Heart right ventricle (tissue), 16 donors: ENCODE results near the gene INPP5A. TPM values are rescaled to one million over a fixed set of nuclear protein-coding genes. Genes with fewer than 3 reads are reported as not detected.

ENCODE experiments used
- ATAC-seq, 8 donors: fragments of 200-7000 bp; cut with Tn5 transposase; one replicate each; pipeline ENCODE4 v1.9.1; 2020; ENCODE audit warnings: mild to moderate bottlenecking in 8 of 8, moderate library complexity in 8 of 8, moderate number of reproducible peaks in 1 of 8
- DNase-seq, 2 donors: peaks; one replicate each; pipeline ENCODE4 v3.0.0-alpha.2; 2020
- H3K27ac ChIP-seq, 10 donors: fragments of 200-600 bp; sonication (generic) in 2 of 10; one replicate each; pipeline versions ENCODE4 v1.5.0 to v1.8.0; 2020 to 2022; ENCODE audit warnings: mild to moderate bottlenecking in 3 of 10
- H3K27me3 ChIP-seq, 7 donors: fragments of 200-600 bp; one replicate each; pipeline ENCODE4 v1.8.0; 2021 to 2022; ENCODE audit warnings: mild to moderate bottlenecking in 2 of 7
- H3K36me3 ChIP-seq, 9 donors: fragments of 200-600 bp; sonication (generic) in 1 of 9; one replicate each; pipeline versions ENCODE4 v1.5.0 to v1.8.0; 2020 to 2022; ENCODE audit warnings: mild to moderate bottlenecking in 2 of 9
- H3K4me1 ChIP-seq, 9 donors: fragments of 200-600 bp; sonication (generic) in 1 of 9; one replicate each; pipeline versions ENCODE4 v1.5.0 to v1.8.0; 2020 to 2022; ENCODE audit warnings: mild to moderate bottlenecking in 4 of 9
- H3K4me3 ChIP-seq, 10 donors: fragments of 200-600 bp; sonication (generic) in 2 of 10; one replicate each; pipeline versions ENCODE4 v1.5.0 to v1.8.0; 2020 to 2022; ENCODE audit warnings: mild to moderate bottlenecking in 7 of 10, moderate library complexity in 2 of 10
- H3K9me3 ChIP-seq, 11 donors: fragments of 200-600 bp in 10 of 11; sonication (generic) in 2 of 11; one replicate each; pipeline versions ENCODE4 v1.5.0 to v1.8.0; 2013 to 2022; ENCODE audit warnings: mild to moderate bottlenecking in 2 of 11, control low read depth in 1 of 11, moderate library complexity in 1 of 11
- WGBS, 2 donors: extraction: QIAGEN DNeasy Blood & Tissue Kit; methylation state at CpG; one replicate each; pipeline ENCODE4 v1.1.7; 2013; ENCODE audit warnings: inconsistent platforms in 1 of 2; 5-methylcytosine and 5-hydroxymethylcytosine counted together
- intact Hi-C, 10 donors: fragments of 100-400 bp; cut with DNase I; formaldehyde crosslinking; loops; one replicate each; pipeline versions ENCODE4 v1.11.1 to v1.14.2; 2022
- polyA plus RNA-seq, 2 donors: library from polyadenylated mRNA; stranded (reverse); fragments of 200-250 nt; gene quantifications; one replicate each; pipeline ENCODE4 v1.2.3, GENCODE V29; 2013
- total RNA-seq, 10 donors: library from RNA; stranded (reverse); fragmentation: NEBNext Ultra II Directional in 3 of 10; extraction: Animal tissue kit (Norgen Biotek cat#: 25700) in 3 of 10; gene quantifications; one replicate each; pipeline versions ENCODE4 v1.2.1 to v1.2.4, GENCODE V29; 2021 to 2023
- TF ChIP-seq, protein P1 (sequence below), 9 donors: fragments of 200-600 bp; sonication (generic) in 2 of 9; IDR thresholded peaks; one replicate each; pipeline versions ENCODE4 v1.5.0 to v1.8.0; 2021 to 2022; ENCODE audit warnings: antibody characterized with exemption in 9 of 9, mild to moderate bottlenecking in 5 of 9, moderate library complexity in 1 of 9
- donor health status: Arrhythmogenic right ventricular cardiomyopathy.
- donor health status: ischemic (EF 13 %, LVEDD 7.1; RV severe dilation, severe dysfunction).
- donor health status: healthy with polysubstance abuse.
- donor health status: DM: no; HTN: yes; CAD: no.
- donor health status: DM: no; HTN: no; CAD: no.
- donor health status: ischemic (EF 25% LVEDD 6.9; RV normal size, moderate dysfunction).
- donor health status: ischemic (EF 25% LVEDD 5.7; RV mildly dilated, moderate dysfunction).
- donor health status: healthy.
- donor health status: DM: yes; HTN: yes; CAD: no.
- donor health status: Ischemic cardiomyopathy.
- donor health status: ischemic (EF 35%, LVEDD 5.7; RV mildly dilated, moderate dysfunction).
- donor health status: nonischemic (EF 11% LVEDD 7.7; RV severe dilation, severe dysfunction).
- donor health status: DM: yes; HTN: yes; CAD: no.
- donor health status: PGD.
- donor health status: ischemic (EF 29% LVEDD 5.4; RV normal size, mild dysfunction).
- donor health status: nonischemic (EF 23%, LVEDD 6.1; RV moderate dilation, normal function).

Gene INPP5A
- total and polyA plus RNA-seq, 12 donors = 30.4 to 122 (median 106) TPM

DNA sequence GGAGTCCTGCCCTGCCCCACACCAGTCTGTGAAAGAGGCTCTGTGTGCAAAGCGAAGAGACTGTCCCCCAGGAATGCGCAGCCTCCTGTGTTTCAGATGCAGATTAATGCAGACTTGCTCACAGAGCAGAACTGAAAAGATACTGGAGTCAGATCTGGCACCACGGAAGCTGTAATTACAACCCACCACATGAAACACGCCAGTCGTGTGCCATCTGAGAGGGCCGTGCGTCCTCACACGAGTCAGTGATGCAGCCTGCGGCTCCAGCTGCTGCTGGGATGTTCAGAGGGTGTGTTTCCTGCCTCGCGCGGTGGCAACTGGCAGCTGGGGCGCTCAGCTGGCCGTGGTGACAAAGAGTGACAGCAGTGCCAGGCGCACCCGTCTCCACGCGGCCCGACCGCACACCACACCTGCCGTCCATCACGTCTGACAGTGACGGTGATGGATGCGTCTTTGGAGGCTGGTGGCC lies 198.4 kb downstream of the INPP5A start:
- H3K4me1 ChIP-seq = peaks cover 0 to 23% (median 11%) of the 10 kb centered on the region in 9 donors
- TF ChIP-seq, protein P1, sequence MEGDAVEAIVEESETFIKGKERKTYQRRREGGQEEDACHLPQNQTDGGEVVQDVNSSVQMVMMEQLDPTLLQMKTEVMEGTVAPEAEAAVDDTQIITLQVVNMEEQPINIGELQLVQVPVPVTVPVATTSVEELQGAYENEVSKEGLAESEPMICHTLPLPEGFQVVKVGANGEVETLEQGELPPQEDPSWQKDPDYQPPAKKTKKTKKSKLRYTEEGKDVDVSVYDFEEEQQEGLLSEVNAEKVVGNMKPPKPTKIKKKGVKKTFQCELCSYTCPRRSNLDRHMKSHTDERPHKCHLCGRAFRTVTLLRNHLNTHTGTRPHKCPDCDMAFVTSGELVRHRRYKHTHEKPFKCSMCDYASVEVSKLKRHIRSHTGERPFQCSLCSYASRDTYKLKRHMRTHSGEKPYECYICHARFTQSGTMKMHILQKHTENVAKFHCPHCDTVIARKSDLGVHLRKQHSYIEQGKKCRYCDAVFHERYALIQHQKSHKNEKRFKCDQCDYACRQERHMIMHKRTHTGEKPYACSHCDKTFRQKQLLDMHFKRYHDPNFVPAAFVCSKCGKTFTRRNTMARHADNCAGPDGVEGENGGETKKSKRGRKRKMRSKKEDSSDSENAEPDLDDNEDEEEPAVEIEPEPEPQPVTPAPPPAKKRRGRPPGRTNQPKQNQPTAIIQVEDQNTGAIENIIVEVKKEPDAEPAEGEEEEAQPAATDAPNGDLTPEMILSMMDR (IDR thresholded peaks at IDR 0.05) = no peak
- ATAC-seq = no peak
- no peak overlapping the region for H3K27ac ChIP-seq
- H3K4me3 ChIP-seq = no peak overlapping the region
- WGBS, 2 donors = 96% methylated on average over 24 of the region's 24 CpGs
- H3K9me3 ChIP-seq = no peaks in the 10 kb centered on the region
- H3K27me3 ChIP-seq = no peaks in the 10 kb centered on the region
- intact Hi-C loops = loop anchor here in 1 of 10 donors (5.0 kb wide), 1 partner anchor 79 kb away; no protein-coding TSS in a partner anchor
- H3K36me3 ChIP-seq = peaks cover 0 to 49% (median 0%) of the 10 kb centered on the region in 9 donors
- no peak for DNase-seq

DNA sequence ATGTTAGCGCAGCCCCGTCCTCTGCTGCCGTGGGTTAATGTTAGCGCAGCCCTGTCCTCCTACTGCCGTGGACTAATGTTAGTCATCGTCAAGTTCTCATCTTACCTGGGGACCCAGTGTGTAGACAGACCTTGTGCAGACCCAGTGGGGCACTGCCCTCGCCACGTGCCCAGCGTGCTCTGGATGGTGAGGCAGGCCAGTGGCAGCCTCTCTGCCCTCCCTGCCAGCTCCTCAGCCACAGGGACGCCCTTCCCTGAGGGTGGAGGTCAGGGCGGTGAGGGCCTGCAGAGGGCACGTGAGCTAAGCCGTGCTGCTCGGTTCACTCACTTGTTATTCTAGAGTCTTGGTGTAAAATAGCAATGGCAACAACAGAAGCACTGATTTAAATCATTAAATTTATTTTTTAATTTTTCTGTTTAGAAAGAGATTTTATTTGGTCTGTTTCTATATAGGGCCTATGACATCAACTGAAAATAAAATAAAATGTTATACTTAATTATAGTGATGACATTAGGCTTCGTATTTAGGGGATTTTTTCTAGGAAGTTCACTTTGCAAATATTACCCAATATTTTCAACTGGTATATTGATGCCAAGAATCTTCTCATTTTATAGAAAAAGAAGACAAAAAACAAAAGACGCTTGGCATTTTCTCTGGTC lies 199.9 kb downstream of the INPP5A start:
- ATAC-seq (peak; percentile 70 to 93 (median 88)), DNase-seq (peak; percentile 35 to 69)
- intact Hi-C loops = loop anchor here in 1 of 10 donors (5.0 kb wide), 1 partner anchor 80 kb away; no protein-coding TSS in a partner anchor
- H3K27me3 ChIP-seq = no peaks in the 10 kb centered on the region
- 71 to 77% methylated on average over 16 of the region's 16 CpGs for WGBS, 2 donors
- H3K27ac ChIP-seq = peak overlapping the region in 8 of 10 donors; percentile 10 to 67 (median 48)
- peaks cover 0 to 51% (median 0%) of the 10 kb centered on the region in 9 donors for H3K36me3 ChIP-seq
- H3K4me3 ChIP-seq = no peak overlapping the region
- H3K9me3 ChIP-seq = no peaks in the 10 kb centered on the region
- peaks cover 0 to 23% (median 11%) of the 10 kb centered on the region in 9 donors for H3K4me1 ChIP-seq
- TF ChIP-seq, protein P1 (IDR thresholded peaks at IDR 0.05) = no peak

DNA sequence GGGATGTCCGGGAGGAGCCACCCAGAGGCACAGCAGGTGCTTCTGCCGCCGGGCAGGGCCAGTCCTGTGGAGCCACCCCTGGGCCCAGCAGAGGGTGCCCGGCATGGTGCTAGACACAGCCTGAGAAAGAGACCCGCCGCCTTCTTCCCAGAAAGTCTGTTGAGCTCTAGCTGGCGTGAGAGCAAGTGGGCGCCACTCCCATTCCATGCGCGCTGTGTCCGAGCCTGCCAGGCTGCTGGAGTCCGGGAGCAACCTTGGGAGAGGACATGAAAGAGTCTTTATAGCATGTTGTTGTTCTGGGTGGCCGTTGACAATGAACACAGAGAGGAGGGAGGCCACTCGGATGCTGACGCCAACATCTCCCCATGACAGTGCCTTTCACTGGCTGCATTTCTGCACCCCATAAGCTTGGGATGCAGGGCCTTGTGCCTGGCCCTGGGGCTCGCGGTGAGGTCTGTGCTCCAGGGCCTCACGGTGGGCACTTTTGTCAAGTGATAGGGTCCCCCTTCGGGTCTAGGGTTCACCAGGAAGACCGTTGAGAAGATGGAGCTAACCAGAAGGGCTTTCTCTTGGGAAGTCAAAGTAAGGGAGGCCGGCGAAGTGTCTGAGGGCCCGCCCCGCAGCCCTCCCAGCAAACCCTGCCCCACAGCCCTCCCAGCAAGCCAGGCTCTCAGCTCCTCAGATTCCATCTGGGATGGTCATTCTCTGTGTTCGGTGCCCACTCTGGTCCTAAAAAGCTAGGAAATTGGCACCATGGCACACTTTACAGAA lies 201.1 kb downstream of the INPP5A start:
- Histone ChIP-seq H3K9me3 (no peaks in the 10 kb centered on the region), H3K27me3 (no peaks in the 10 kb centered on the region), H3K36me3 (peaks cover 0 to 50% (median 0%) of the 10 kb centered on the region in 9 donors), H3K27ac (peak overlapping the region in 7 of 10 donors; percentile 15 to 67 (median 48)), H3K4me3 (no peak overlapping the region), H3K4me1 (peaks cover 0 to 23% (median 11%) of the 10 kb centered on the region in 9 donors)
- TF ChIP-seq, protein P1 (IDR thresholded peaks at IDR 0.05) = no peak
- ATAC-seq (peak in 7 of 8 donors; percentile 26 to 82 (median 46)), DNase-seq (peak in 1 of 2 donors; percentile 40)
- intact Hi-C loops = loop anchor here in 1 of 10 donors (5.0 kb wide), 1 partner anchor 81 kb away; no protein-coding TSS in a partner anchor
- 88 to 89% methylated on average over 25 of the region's 25 CpGs for WGBS, 2 donors

DNA sequence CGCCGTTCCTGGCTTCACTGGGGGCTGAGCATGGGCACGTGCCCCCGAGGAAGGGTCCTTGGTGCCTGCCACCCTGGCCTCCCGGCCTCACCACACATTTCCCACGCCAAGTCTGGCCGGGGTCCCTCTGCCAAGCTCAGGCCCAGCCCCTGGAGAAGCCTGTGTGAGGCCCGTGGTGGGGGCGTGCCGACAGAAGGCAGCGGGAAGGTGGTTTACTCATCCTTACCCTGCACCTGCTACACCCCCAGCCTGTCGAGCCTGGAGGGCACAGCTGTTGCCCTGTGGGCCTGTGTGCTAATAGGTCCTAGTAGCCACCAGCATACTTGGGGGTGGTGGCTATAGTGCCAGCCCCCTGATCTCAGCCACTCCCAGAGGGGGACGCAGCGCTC lies 201.6 kb downstream of the INPP5A start:
- Histone ChIP-seq H3K27me3 (no peaks in the 10 kb centered on the region), H3K4me3 (no peak overlapping the region), H3K36me3 (peaks cover 0 to 50% (median 0%) of the 10 kb centered on the region in 9 donors), H3K4me1 (peaks cover 0 to 23% (median 11%) of the 10 kb centered on the region in 9 donors), H3K9me3 (no peaks in the 10 kb centered on the region), H3K27ac (peak overlapping the region in 3 of 10 donors; percentile 47 to 67 (median 60))
- no peak for ATAC-seq
- TF ChIP-seq, protein P1 (IDR thresholded peaks at IDR 0.05) = no peak
- no peak for DNase-seq
- intact Hi-C loops = loop anchor here in 1 of 10 donors (5.0 kb wide), 1 partner anchor 82 kb away; no protein-coding TSS in a partner anchor
- 89 to 95% methylated on average over 14 of the region's 14 CpGs for WGBS, 2 donors
